Activated CD8-positive, alpha-beta T cell treated with anti-CD3 and anti-CD28 coated beads, Interleukin-2, amount 10 ng/mL, durations not matched to agents 7 days and 5 days (primary cell): ENCODE measurements around the gene PARP11. TPM values are rescaled to one million over a fixed set of nuclear protein-coding genes. Genes with fewer than 3 reads are reported as not detected.

Source experiments
- ATAC-seq: fragments of 150-1000 bp; cut with Tn5 transposase; one replicate; pipeline ENCODE4 v1.10.0; 2021; ENCODE audit warnings: moderate library complexity
- CTCF ChIA-PET: fragments of 350-600 bp; sonication (Branson Sonifier 250); formaldehyde crosslinking; loops from one replicate; lab custom pipeline; 2021; ENCODE audit warnings: antibody characterized with exemption; lab: Charles Lee
- POLR2A ChIA-PET: fragments of 350-600 bp; sonication (Branson Sonifier 250); formaldehyde crosslinking; loops from one replicate; lab custom pipeline; 2021; ENCODE audit warnings: antibody characterized with exemption; lab: Charles Lee
- DNase-seq: peaks from one replicate; pipeline ENCODE4 v3.0.0-alpha.2; 2020
- H3K27ac Mint-ChIP-seq: one replicate; pipeline ENCODE4 v1.8.0; 2021; ENCODE audit warnings: mild to moderate bottlenecking, mixed read lengths
- H3K27me3 Mint-ChIP-seq: one replicate; pipeline ENCODE4 v1.8.0; 2021; ENCODE audit warnings: low read depth, mixed read lengths
- H3K36me3 Mint-ChIP-seq: one replicate; pipeline ENCODE4 v1.8.0; 2021; ENCODE audit warnings: low read depth, mixed read lengths
- H3K4me1 Mint-ChIP-seq: one replicate; pipeline ENCODE4 v1.8.0; 2021; ENCODE audit warnings: low read depth, mixed read lengths
- H3K4me3 Mint-ChIP-seq: one replicate; pipeline ENCODE4 v1.8.0; 2021; ENCODE audit warnings: mild to moderate bottlenecking, mixed read lengths
- H3K9me3 Mint-ChIP-seq: one replicate; pipeline ENCODE4 v1.8.0; 2022; ENCODE audit warnings: mixed read lengths; ENCODE audit not compliant: insufficient read depth
- total RNA-seq, 2 experiments: library from RNA; stranded (reverse); gene quantifications; one replicate each; pipeline ENCODE4 v1.2.3, GENCODE V29; 2021

PARP11 gene
- total RNA-seq, 2 experiments from 2014 or later, result 36.4 to 36.6 TPM

DNA sequence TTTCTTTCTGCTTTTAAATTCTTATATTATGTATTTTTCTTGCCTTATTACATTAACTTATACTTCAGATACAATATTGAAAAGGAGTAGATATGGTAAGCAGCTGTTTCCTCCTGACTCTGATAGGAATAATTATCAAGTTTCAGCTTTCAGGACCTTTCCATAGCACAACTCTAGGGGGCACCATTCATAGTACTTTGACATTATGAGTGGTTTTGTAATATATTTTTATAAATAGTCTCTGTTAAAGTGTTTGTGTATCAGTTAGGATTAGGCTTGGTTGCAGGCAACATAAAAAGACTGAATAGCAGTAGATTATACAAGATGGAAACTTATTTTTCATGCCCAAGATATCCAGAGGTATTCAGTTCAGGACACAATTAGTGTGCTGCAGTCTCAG, 27.9 kb upstream of the PARP11 start:
- H3K9me3 Mint-ChIP-seq, result no peaks in the 10 kb centered on the region
- no peaks in the 10 kb centered on the region for H3K27me3 Mint-ChIP-seq
- H3K36me3 Mint-ChIP-seq, result peaks cover 6% of the 10 kb centered on the region
- ATAC-seq, result no peak
- ChIA-PET POLR2A (interaction anchor here (0.7 kb wide), 1 partner anchor 75 kb away, joined by 4 read pairs; no protein-coding TSS in a partner anchor), CTCF (interaction anchor here (0.8 to 1.1 kb wide), 2 partner anchors 10 to 61 kb away, joined by 3 to 4 read pairs; no protein-coding TSS in a partner anchor)
- no peak overlapping the region for H3K4me3 Mint-ChIP-seq
- no peak for DNase-seq
- peaks cover 46% of the 10 kb centered on the region for H3K4me1 Mint-ChIP-seq
- no peak overlapping the region for H3K27ac Mint-ChIP-seq

DNA sequence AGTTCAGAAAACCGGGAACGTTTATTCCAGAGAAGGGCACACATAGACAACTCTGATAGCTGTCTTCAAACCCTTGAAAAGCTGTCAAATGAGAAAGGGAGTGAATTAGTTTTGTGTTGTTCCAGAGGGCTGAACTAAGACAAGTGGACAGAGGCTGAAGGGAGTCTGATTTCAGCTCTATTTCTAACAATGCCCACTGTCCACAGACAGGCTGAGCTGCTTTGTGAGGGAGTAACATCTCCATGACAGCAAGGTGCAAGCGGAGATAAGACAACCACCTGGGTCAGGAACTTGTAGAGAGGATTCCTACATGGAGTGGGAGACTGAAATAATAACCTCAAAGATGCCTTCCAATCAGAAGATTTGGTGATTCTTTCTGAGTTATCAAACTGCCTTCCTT, 25.6 kb upstream of the PARP11 start:
- ChIA-PET POLR2A (interaction anchor here (0.5 kb wide), 1 partner anchor 431 kb away, joined by 4 read pairs; no protein-coding TSS in a partner anchor), CTCF (interaction anchor here (0.6 to 5.1 kb wide), 6 partner anchors 14 to 378 kb away, joined by 3 to 84 read pairs (median 4); no protein-coding TSS in a partner anchor)
- Mint-ChIP-seq H3K4me3 (no peak overlapping the region), H3K9me3 (no peaks in the 10 kb centered on the region), H3K4me1 (peaks cover 32% of the 10 kb centered on the region), H3K27ac (peak overlapping the region; percentile 13), H3K36me3 (peaks cover 6% of the 10 kb centered on the region), H3K27me3 (no peaks in the 10 kb centered on the region)
- ATAC-seq, result no peak
- DNase-seq, result no peak

DNA sequence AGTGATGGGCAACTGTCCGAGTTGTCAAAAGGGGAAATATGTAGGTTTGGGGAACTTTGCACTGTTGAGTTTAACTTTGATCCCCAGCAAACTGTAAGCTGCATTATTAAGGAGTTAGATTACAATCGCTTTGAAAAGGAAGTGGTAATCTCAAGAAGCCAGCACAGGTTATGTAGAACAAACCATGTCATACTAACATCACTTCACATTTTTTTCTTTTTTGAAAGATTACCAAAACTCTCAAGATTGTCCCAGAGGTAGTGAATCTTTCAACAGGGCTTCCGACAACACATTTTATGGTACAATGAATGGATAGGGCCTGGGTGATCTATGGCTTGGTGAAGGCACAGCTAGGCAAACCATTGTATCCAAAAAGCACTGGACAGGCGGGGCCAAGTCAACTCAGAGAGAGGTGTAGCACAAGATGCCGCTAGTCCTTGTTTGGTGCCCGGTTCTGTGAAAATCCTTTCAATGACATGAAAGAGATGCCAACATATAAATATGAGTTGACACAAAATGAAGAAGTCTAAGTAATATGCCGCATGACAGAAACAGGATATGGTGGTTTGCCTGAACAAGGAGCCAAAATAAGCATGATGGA, 24.3 kb upstream of the PARP11 start:
- peaks cover 32% of the 10 kb centered on the region for H3K4me1 Mint-ChIP-seq
- peak overlapping the region; percentile 58 for H3K4me3 Mint-ChIP-seq
- no peaks in the 10 kb centered on the region for H3K27me3 Mint-ChIP-seq
- H3K9me3 Mint-ChIP-seq, result no peaks in the 10 kb centered on the region
- peak; percentile 86 for ATAC-seq
- CTCF ChIA-PET, result interaction anchor here (0.6 to 5.1 kb wide), 10 partner anchors 8 to 396 kb away, joined by 3 to 84 read pairs (median 4); no protein-coding TSS in a partner anchor
- peaks cover 6% of the 10 kb centered on the region for H3K36me3 Mint-ChIP-seq
- DNase-seq, result peak; percentile 42
- peak overlapping the region; percentile 96 for H3K27ac Mint-ChIP-seq
- POLR2A ChIA-PET, result interaction anchor here (0.6 to 1.5 kb wide), 8 partner anchors 8 to 144 kb away, joined by 3 to 6 read pairs (median 3); no protein-coding TSS in a partner anchor

DNA sequence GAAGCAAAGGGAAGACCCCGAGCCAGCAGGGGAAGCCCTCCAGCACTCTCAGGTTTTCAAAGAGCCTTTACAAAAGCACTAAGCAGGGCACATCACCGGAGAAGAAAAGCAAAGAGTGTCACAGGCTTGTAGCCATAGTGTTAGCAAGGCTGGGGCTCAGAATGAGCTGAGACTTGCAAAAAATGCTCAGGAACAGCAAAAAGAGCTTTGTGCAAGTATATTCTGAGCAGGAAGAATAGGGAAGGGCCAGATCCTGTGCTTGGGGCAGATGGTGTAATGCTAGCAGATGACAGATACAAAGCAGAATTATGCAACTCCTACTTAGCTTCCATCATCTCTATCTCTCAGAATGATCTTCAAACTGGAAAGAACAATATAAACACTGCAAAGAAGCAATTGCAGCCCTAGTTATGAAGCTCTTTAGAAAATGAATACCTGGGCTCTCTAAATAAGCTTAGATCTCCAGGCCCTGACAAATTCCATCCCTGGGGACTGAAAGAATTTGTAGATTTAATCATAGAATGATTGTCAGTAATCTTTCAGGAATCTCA, 23.7 kb upstream of the PARP11 start:
- CTCF ChIA-PET, result interaction anchor here (0.6 to 5.1 kb wide), 12 partner anchors 8 to 396 kb away, joined by 3 to 84 read pairs (median 4); no protein-coding TSS in a partner anchor
- Mint-ChIP-seq H3K9me3 (no peaks in the 10 kb centered on the region), H3K36me3 (peaks cover 6% of the 10 kb centered on the region), H3K4me3 (peak overlapping the region; percentile 58), H3K27me3 (no peaks in the 10 kb centered on the region), H3K27ac (peak overlapping the region; percentile 96), H3K4me1 (peaks cover 32% of the 10 kb centered on the region)
- POLR2A ChIA-PET, result interaction anchor here (0.6 to 1.5 kb wide), 7 partner anchors 9 to 144 kb away, joined by 3 to 6 read pairs (median 3); no protein-coding TSS in a partner anchor
- DNase-seq (no peak), ATAC-seq (peak; percentile 34)

DNA sequence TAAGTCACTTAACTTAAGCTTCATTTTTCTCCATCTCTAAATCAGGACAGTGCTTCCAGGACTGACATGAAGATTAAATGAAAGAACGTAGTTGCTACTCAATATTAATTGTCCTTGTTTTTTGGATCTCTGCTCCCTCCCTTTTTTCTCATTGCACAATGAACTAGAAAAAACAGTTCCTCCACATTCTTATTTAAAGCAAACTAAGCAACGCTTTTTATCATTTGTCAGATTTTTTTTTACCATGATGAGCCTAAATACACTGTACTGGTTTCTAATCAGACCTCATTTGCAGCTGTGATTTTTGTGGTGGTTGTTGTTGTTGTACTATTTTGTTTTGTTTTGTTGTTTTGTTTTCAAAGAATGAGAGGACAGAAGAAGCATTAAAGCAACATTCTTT, 23.2 kb upstream of the PARP11 start:
- Mint-ChIP-seq H3K27me3 (no peaks in the 10 kb centered on the region), H3K27ac (peak overlapping the region; percentile 96), H3K4me1 (peaks cover 32% of the 10 kb centered on the region), H3K9me3 (no peaks in the 10 kb centered on the region), H3K4me3 (no peak overlapping the region), H3K36me3 (peaks cover 6% of the 10 kb centered on the region)
- ATAC-seq (no peak), DNase-seq (no peak)
- ChIA-PET POLR2A (interaction anchor here (1.5 kb wide), 1 partner anchor 67 kb away, joined by 6 read pairs; no protein-coding TSS in a partner anchor), CTCF (interaction anchor here (0.7 to 5.1 kb wide), 10 partner anchors 8 to 397 kb away, joined by 3 to 84 read pairs (median 4); no protein-coding TSS in a partner anchor)

DNA sequence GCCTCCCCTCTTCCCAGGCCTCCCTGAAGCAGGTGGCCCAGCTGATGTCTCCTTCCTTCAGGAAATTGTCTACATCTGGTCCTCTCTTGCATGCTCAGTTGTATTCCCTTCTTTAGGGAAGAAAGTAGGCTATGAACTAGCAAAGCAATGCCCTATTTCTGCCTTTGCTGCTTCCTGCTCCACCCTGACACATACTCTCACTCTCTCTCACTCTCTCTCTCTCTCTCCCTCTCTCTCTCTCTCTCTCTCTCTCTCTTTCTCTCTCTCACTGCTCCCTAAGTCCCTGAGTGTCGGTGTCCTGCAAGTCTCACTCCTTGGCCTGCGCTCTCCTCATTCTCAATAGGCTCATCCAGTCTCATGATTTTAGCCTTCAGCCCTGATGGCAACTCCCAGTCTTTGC, 19.4 kb upstream of the PARP11 start:
- ChIA-PET CTCF (interaction anchor here (1.6 to 4.4 kb wide), 4 partner anchors 70 to 384 kb away, joined by 4 to 26 read pairs (median 7); no protein-coding TSS in a partner anchor), POLR2A (interaction anchor here (1.0 kb wide), 1 partner anchor 389 kb away, joined by 5 read pairs; no protein-coding TSS in a partner anchor)
- Mint-ChIP-seq H3K4me3 (no peak overlapping the region), H3K4me1 (peaks cover 15% of the 10 kb centered on the region), H3K36me3 (peaks cover 2% of the 10 kb centered on the region), H3K27ac (no peak overlapping the region), H3K27me3 (no peaks in the 10 kb centered on the region), H3K9me3 (no peaks in the 10 kb centered on the region)
- DNase-seq, result no peak
- no peak for ATAC-seq

DNA sequence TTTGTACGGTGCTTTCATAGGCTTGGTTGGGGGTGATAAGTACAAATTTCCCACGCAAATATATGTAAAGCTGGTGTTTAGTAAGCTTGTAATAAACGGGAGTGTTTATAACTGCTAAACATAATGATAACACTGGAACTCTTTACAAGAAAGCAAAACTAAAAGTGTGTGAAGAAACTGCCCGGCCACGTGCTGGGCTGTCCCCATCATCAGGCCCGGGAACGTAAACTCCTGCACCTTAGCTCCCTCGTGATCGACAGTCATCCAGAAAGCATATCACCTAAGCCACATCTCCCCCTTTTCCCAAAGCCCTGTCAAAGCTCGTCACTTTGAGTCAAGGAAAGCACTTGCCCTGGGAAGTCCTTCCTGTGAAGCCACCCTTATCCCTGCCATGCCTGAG, 18.0 kb upstream of the PARP11 start:
- CTCF ChIA-PET, result interaction anchor here (0.6 to 10.1 kb wide), 9 partner anchors 10 to 385 kb away, joined by 3 to 186 read pairs (median 4); no protein-coding TSS in a partner anchor
- ATAC-seq (no peak), DNase-seq (no peak)
- no peaks in the 10 kb centered on the region for H3K9me3 Mint-ChIP-seq
- no peaks in the 10 kb centered on the region for H3K36me3 Mint-ChIP-seq
- H3K27me3 Mint-ChIP-seq, result no peaks in the 10 kb centered on the region
- POLR2A ChIA-PET, result interaction anchor here (0.7 kb wide), 1 partner anchor 382 kb away, joined by 3 read pairs; no protein-coding TSS in a partner anchor
- peaks cover 2% of the 10 kb centered on the region for H3K4me1 Mint-ChIP-seq
- no peak overlapping the region for H3K4me3 Mint-ChIP-seq
- no peak overlapping the region for H3K27ac Mint-ChIP-seq

DNA sequence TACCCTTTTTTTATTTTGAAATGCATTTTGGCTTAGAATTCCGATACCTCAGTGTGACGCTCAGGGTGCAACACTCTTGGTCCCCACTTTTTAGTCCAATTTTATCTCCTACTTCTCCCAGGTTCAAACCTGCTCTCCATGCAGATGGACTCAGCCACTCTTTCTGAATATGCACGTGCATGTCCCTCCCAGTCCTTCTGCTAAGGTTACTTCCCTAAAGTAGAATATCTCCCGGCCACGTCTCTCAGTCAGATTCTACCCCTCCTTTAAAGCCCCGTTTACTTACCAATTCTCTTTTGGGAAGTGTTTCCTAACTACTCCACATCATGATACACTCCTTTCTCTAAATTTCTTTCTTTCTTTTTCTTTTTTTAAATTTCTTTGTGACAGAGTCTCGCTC, 15.5 kb upstream of the PARP11 start:
- DNase-seq, result no peak
- POLR2A ChIA-PET, result no interaction called here
- Mint-ChIP-seq H3K36me3 (no peaks in the 10 kb centered on the region), H3K27me3 (peaks cover 2% of the 10 kb centered on the region), H3K9me3 (no peaks in the 10 kb centered on the region), H3K4me1 (peaks cover 12% of the 10 kb centered on the region), H3K27ac (no peak overlapping the region), H3K4me3 (no peak overlapping the region)
- CTCF ChIA-PET, result interaction anchor here (1.1 to 10.1 kb wide), 6 partner anchors 8 to 388 kb away, joined by 3 to 186 read pairs (median 15); no protein-coding TSS in a partner anchor
- no peak for ATAC-seq

DNA sequence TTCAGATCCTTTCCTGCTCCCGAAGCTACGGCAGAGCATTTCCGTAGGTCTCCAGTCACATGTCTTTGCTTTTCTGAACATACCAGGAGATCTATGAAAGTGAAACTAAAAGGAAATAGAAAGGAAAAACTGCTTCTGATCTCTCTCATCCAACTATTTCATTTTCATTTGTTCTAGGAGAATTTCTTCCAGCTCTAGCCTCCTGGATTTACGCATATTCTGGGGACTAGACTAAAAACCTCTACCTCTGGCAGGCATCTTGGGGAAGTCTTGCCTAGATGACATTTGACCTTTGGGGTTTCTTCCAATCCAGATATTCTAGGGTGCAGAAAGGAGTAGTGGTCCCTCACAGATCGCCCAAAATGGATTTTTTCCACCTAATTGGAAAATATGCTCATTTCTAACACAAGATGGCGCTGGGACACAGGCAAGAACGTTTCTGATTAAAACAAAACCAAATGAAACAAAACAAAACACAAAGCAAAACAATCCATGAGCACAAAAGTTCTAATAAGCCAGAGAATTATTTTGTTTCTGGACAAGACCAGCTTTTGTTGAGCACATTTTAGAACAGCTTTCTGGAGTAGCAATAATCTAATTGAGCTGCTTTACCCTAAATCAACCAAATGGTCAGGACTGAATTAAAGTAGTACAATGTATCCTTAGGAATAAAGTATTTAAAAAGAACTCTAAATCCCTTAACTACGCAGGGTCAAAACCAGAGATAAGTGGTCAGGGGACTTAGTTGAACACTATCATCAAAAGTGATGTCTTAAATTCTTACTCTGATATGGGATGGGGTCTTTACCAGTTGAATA, 12.3 kb upstream of the PARP11 start:
- Mint-ChIP-seq H3K27me3 (peaks cover 7% of the 10 kb centered on the region), H3K36me3 (no peaks in the 10 kb centered on the region), H3K4me1 (peaks cover 12% of the 10 kb centered on the region), H3K4me3 (no peak overlapping the region), H3K27ac (peak overlapping the region; percentile 8), H3K9me3 (no peaks in the 10 kb centered on the region)
- POLR2A ChIA-PET, result interaction anchor here (0.5 to 3.4 kb wide), 7 partner anchors 12 to 392 kb away, joined by 3 to 27 read pairs (median 4); partner anchors contain the start of gene CCND2
- peak; percentile 43 for ATAC-seq
- peak; percentile 65 for DNase-seq
- CTCF ChIA-PET, result interaction anchor here (0.6 to 10.1 kb wide), 61 partner anchors 9 to 646 kb away, joined by 3 to 242 read pairs (median 6); partner anchors contain the start of genes CCND2 and PARP11

DNA sequence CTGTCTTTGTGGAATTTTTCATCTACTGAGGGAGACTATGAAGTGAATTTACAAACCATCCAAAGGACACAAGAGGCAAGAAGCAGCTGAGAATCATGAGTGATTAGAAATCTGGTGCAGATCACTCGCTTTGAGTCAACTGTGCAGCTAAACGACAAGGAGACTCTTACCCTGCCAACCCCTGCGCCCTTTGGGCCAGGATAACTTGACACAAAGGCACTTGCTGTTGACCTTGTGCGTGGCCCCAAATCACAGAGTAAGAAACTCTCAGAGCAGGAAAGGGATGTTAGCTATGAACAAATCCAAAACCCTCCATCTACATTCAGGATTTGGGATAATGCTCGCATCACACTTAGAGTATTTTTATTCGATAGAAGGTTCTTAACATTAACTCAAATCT, 11.5 kb upstream of the PARP11 start:
- Mint-ChIP-seq H3K4me1 (peaks cover 16% of the 10 kb centered on the region), H3K27me3 (peaks cover 7% of the 10 kb centered on the region), H3K4me3 (no peak overlapping the region), H3K9me3 (no peaks in the 10 kb centered on the region), H3K27ac (no peak overlapping the region), H3K36me3 (no peaks in the 10 kb centered on the region)
- ATAC-seq (no peak), DNase-seq (no peak)
- CTCF ChIA-PET, result interaction anchor here (0.7 to 10.1 kb wide), 40 partner anchors 8 to 643 kb away, joined by 3 to 242 read pairs (median 8); partner anchors contain the start of genes CCND2 and PARP11
- POLR2A ChIA-PET, result interaction anchor here (0.5 to 3.4 kb wide), 6 partner anchors 13 to 392 kb away, joined by 3 to 27 read pairs (median 4); partner anchors contain the start of gene CCND2
